Activated B cell treated with CpG ODN at 0.5 μM for 24 hours (primary cell): ENCODE results near the gene AP5B1. TPM values are rescaled to one million over a fixed set of nuclear protein-coding genes. Genes with fewer than 3 reads are reported as not detected.
"Not testable (repeated sequence)": the region's sequence is repeated elsewhere in the genome, so short reads cannot be mapped to it uniquely, and the experiment has no call there.

ENCODE experiments used
- ATAC-seq: fragments of 200-7000 bp; cut with Tn5 transposase; one replicate; pipeline ENCODE4 v1.10.0; 2021; ENCODE audit warnings: low read depth, mild to moderate bottlenecking, moderate library complexity
- CTCF ChIA-PET: fragments of 350-600 bp; sonication (Branson Sonifier 250); formaldehyde crosslinking; loops from one replicate; lab custom pipeline; 2021; ENCODE audit warnings: antibody characterized with exemption; lab: Charles Lee
- POLR2A ChIA-PET: fragments of 350-600 bp; sonication (Branson Sonifier 250); formaldehyde crosslinking; loops from one replicate; lab custom pipeline; 2021; ENCODE audit warnings: antibody characterized with exemption; lab: Charles Lee
- DNase-seq: peaks from one replicate; pipeline ENCODE4 v3.0.0; 2022
- H3K27ac Mint-ChIP-seq: one replicate; pipeline ENCODE4 v1.8.0; 2020; ENCODE audit warnings: mixed read lengths
- H3K27me3 Mint-ChIP-seq: one replicate; pipeline ENCODE4 v1.8.0; 2021; ENCODE audit warnings: mixed read lengths
- H3K36me3 Mint-ChIP-seq: one replicate; pipeline ENCODE4 v1.8.0; 2021; ENCODE audit warnings: low read depth, mixed read lengths
- H3K4me1 Mint-ChIP-seq: one replicate; pipeline ENCODE4 v1.8.0; 2021; ENCODE audit warnings: mixed read lengths
- H3K4me3 Mint-ChIP-seq: one replicate; pipeline ENCODE4 v1.8.0; 2020; ENCODE audit warnings: mild to moderate bottlenecking, mixed read lengths
- H3K9me3 Mint-ChIP-seq: one replicate; pipeline ENCODE4 v1.8.0; 2020; ENCODE audit warnings: mixed read lengths
- intact Hi-C: fragments of 100-400 bp; cut with micrococcal nuclease; formaldehyde crosslinking; loops from one replicate; pipeline ENCODE4 v1.15.1; 2024
- total RNA-seq: library from RNA; stranded (reverse); gene quantifications from 2 replicates; pipeline ENCODE4 v1.2.3, GENCODE V29; 2022
- TF ChIP-seq, protein P1 (sequence below): fragments of 200-600 bp; IDR thresholded peaks from one replicate; pipeline ENCODE4 v1.8.0; 2022; ENCODE audit warnings: antibody characterized with exemption, mild to moderate bottlenecking

Gene AP5B1
- total RNA-seq, 1 donor from 2014 or later: 20.9 TPM

DNA sequence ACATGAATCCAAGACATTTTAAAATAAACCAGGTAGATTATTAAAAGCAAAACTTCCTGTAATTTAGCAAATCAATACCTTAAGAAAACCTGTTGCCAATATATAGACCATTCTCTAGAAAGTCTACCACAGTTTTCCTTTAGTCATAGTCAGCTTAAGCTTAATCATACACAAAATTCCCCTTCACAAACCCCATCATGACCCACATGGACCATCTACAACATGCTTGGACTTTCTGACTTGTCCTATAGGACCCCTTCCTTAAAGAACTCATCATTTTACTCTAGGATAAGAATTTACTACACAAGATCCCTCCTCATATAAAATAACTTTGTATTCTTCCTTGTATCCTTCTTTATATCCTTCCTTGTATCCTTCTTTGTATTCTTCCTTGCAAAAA lies 44.0 kb downstream of the AP5B1 start:
- POLR2A ChIA-PET: no interaction called here
- intact Hi-C loops: no loop called here
- DNase-seq: no peak
- no peak for ATAC-seq
- Mint-ChIP-seq H3K36me3 (no peaks in the 10 kb centered on the region), H3K27ac (no peak overlapping the region), H3K4me3 (no peak overlapping the region), H3K4me1 (no peaks in the 10 kb centered on the region), H3K27me3 (peaks cover 32% of the 10 kb centered on the region), H3K9me3 (peaks cover 3% of the 10 kb centered on the region)
- CTCF ChIA-PET: no interaction called here
- TF ChIP-seq, protein P1, sequence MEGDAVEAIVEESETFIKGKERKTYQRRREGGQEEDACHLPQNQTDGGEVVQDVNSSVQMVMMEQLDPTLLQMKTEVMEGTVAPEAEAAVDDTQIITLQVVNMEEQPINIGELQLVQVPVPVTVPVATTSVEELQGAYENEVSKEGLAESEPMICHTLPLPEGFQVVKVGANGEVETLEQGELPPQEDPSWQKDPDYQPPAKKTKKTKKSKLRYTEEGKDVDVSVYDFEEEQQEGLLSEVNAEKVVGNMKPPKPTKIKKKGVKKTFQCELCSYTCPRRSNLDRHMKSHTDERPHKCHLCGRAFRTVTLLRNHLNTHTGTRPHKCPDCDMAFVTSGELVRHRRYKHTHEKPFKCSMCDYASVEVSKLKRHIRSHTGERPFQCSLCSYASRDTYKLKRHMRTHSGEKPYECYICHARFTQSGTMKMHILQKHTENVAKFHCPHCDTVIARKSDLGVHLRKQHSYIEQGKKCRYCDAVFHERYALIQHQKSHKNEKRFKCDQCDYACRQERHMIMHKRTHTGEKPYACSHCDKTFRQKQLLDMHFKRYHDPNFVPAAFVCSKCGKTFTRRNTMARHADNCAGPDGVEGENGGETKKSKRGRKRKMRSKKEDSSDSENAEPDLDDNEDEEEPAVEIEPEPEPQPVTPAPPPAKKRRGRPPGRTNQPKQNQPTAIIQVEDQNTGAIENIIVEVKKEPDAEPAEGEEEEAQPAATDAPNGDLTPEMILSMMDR: no peak

DNA sequence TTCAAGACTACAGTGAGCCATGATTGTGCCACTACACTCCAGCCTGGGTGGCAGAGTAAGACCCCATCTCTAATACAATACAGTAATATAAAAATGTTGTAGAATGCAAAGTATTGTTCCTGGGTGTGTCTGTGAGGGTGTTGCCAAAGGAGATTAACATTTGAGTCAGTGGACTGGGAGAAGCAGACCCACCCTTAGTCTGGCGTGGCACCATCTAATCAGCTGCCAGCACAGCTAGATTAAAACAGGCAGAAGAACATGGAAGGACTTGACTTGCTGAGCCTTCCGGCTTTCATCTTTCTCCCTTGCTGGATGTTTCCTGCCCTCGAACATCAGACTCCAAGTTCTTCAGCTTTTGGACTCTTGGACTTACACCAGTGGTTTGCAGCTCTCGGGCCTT lies 45.7 kb downstream of the AP5B1 start:
- DNase-seq, ATAC-seq, H3K27ac Mint-ChIP-seq, H3K4me1 Mint-ChIP-seq, H3K4me3 Mint-ChIP-seq, CTCF ChIA-PET, intact Hi-C loops, H3K9me3 Mint-ChIP-seq, H3K36me3 Mint-ChIP-seq, POLR2A ChIA-PET: not testable (repeated sequence)
- H3K27me3 Mint-ChIP-seq: peaks cover 29% of the 10 kb centered on the region

DNA sequence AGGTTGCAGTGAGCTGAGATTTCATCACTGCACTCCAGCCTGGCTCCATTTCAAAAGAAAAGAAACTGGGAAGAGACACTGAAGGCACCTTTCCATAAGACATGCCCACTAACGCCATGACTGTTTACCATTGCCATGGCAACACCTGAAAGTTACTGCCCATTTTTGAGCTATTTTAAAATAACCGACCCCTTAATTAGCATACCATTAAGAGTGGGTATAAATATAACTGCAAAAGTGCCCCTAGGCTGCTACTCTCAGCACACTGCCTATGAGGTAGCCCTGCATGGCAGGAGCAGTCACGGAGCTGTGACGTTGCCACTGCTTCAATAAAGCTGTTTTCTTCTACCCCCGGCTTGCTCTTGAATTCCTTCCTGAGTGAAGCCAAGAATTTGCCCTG lies 50.3 kb downstream of the AP5B1 start:
- TF ChIP-seq, protein P1: no peak
- no peak for DNase-seq
- Mint-ChIP-seq H3K27ac (no peak overlapping the region), H3K27me3 (peaks cover 15% of the 10 kb centered on the region), H3K4me3 (no peak overlapping the region), H3K4me1 (no peaks in the 10 kb centered on the region), H3K9me3 (no peaks in the 10 kb centered on the region), H3K36me3 (no peaks in the 10 kb centered on the region)
- no peak for ATAC-seq
- CTCF ChIA-PET: no interaction called here
- POLR2A ChIA-PET: no interaction called here
- intact Hi-C loops: no loop called here

DNA sequence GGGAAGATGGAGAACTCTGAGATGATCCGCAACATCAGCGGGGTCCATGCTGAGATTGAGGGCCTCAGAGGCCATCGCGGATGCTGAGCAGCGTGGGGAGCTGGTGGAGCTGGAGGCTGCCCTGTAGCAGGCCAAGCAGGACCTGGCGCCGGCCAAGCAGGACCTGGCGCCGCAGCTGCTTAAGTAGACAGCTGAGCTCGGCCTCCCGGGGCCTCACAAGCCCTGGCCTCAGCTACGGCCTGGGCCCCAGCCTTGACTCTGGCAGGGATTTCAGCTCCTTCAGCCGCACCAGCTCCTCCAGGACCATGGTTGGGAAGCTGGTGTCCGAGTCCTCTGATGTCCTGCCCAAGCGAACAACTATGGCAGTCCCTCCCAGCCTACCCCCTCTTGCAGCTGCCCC lies 52.9 kb downstream of the AP5B1 start:
- Mint-ChIP-seq H3K27ac (no peak overlapping the region), H3K27me3 (peaks cover 8% of the 10 kb centered on the region), H3K4me1 (no peaks in the 10 kb centered on the region), H3K9me3 (no peaks in the 10 kb centered on the region), H3K4me3 (no peak overlapping the region), H3K36me3 (no peaks in the 10 kb centered on the region)
- ChIA-PET CTCF (interaction anchor here (1.1 to 1.7 kb wide), 3 partner anchors 16 to 102 kb away, joined by 3 to 6 read pairs (median 4); partner anchors contain the start of genes AP5B1 and KAT5), POLR2A (no interaction called here)
- intact Hi-C loops: no loop called here
- DNase-seq (no peak), ATAC-seq (no peak)
- TF ChIP-seq, protein P1: no peak

DNA sequence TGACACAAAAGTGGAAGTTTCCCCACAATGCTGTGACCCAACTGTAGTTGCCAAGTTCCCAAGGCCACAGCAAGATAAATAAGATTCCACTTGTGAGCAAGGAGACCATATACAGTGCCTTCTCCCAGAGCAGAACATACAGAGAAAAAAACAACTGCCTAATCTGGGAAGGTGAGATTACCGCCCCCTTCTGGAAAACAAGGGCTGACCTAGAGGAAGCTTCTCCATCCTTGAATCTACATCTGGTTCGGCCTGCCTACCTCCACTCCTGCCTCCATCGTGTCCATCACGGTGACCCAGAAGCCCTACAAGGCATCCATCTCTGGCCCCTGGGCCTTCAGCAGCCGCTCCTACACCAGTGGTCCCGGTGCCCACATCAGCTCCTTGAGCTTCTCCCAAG lies 54.1 kb downstream of the AP5B1 start:
- no peak overlapping the region for H3K27ac Mint-ChIP-seq
- ChIA-PET CTCF (interaction anchor here (1.7 kb wide), 2 partner anchors 15 to 101 kb away, joined by 4 to 6 read pairs; partner anchors contain the start of gene KAT5), POLR2A (no interaction called here)
- TF ChIP-seq, protein P1: no peak
- no peaks in the 10 kb centered on the region for H3K36me3 Mint-ChIP-seq
- H3K27me3 Mint-ChIP-seq: peaks cover 3% of the 10 kb centered on the region
- H3K9me3 Mint-ChIP-seq: no peaks in the 10 kb centered on the region
- no peaks in the 10 kb centered on the region for H3K4me1 Mint-ChIP-seq
- DNase-seq: no peak
- intact Hi-C loops: no loop called here
- no peak for ATAC-seq
- no peak overlapping the region for H3K4me3 Mint-ChIP-seq

Other genes with a start within 250 kb of the AP5B1 start
- gene LTBP3, start 222.6 kb downstream of the AP5B1 start, total RNA-seq: 25.0 and 25.3 TPM in 2 replicates
- 40.9 and 41.0 TPM in 2 replicates for gene ZNRD2, start 210.5 kb downstream of the AP5B1 start, total RNA-seq
- 19.1 and 21.6 TPM in 2 replicates for gene FAM89B, start 208.4 kb downstream of the AP5B1 start, total RNA-seq
- gene EHBP1L1, start 204.9 kb downstream of the AP5B1 start, total RNA-seq: 143 and 163 TPM in 2 replicates
- gene KCNK7, start 185.2 kb downstream of the AP5B1 start, total RNA-seq: 1.0 and 1.1 TPM in 2 replicates
- 72.1 and 89.6 TPM in 2 replicates for gene MAP3K11, start 166.8 kb downstream of the AP5B1 start, total RNA-seq
- gene PCNX3, start 165.2 kb downstream of the AP5B1 start, total RNA-seq: 45.3 and 51.4 TPM in 2 replicates
- gene SIPA1, start 142.9 kb downstream of the AP5B1 start, total RNA-seq: 236 and 252 TPM in 2 replicates
- gene RELA, start 118.1 kb downstream of the AP5B1 start, total RNA-seq: 110 and 119 TPM in 2 replicates
- 108 and 120 TPM in 2 replicates for gene KAT5, start 68.7 kb downstream of the AP5B1 start, total RNA-seq
- 85.3 and 91.4 TPM in 2 replicates for gene RNASEH2C, start 60.2 kb downstream of the AP5B1 start, total RNA-seq
- 0.09 and 0.29 TPM in 2 replicates for gene OVOL1, start 6.1 kb upstream of the AP5B1 start, total RNA-seq
- 0.37 and 1.0 TPM in 2 replicates for gene SNX32, start 53.0 kb upstream of the AP5B1 start, total RNA-seq
- gene CFL1, start 77.2 kb upstream of the AP5B1 start, total RNA-seq: 1,079 and 1,089 TPM in 2 replicates
- gene MUS81, start 79.5 kb upstream of the AP5B1 start, total RNA-seq: 73.8 and 83.1 TPM in 2 replicates
- gene EFEMP2, start 91.8 kb upstream of the AP5B1 start, total RNA-seq: 3.8 and 6.3 TPM in 2 replicates
- 0.59 and 0.93 TPM in 2 replicates for gene CTSW, start 98.9 kb upstream of the AP5B1 start, total RNA-seq
- 74.5 and 76.5 TPM in 2 replicates for gene FIBP, start 107.5 kb upstream of the AP5B1 start, total RNA-seq
- 21.6 and 23.4 TPM in 2 replicates for gene CCDC85B, start 109.7 kb upstream of the AP5B1 start, total RNA-seq
- gene FOSL1, start 119.4 kb upstream of the AP5B1 start, total RNA-seq: 1.0 and 1.4 TPM in 2 replicates
- gene C11orf68, start 138.1 kb upstream of the AP5B1 start, total RNA-seq: 28.9 and 31.7 TPM in 2 replicates
- gene DRAP1, start 138.4 kb upstream of the AP5B1 start, total RNA-seq: 64.7 and 75.8 TPM in 2 replicates
- not detected in 2 replicates for gene TSGA10IP, start 164.5 kb upstream of the AP5B1 start, total RNA-seq
- gene SART1, start 180.8 kb upstream of the AP5B1 start, total RNA-seq: 86.6 and 92.3 TPM in 2 replicates
- 50.7 and 58.9 TPM in 2 replicates for gene EIF1AD, start 221.2 kb upstream of the AP5B1 start, total RNA-seq
- gene BANF1, start 221.5 kb upstream of the AP5B1 start, total RNA-seq: 220 and 228 TPM in 2 replicates
- gene CST6, start 231.0 kb upstream of the AP5B1 start, total RNA-seq: not detected in 2 replicates
- not detected in 2 replicates for gene CATSPER1, start 245.5 kb upstream of the AP5B1 start, total RNA-seq